SK-N-SH treated with all-trans-retinoic acid at 6 μM for 48 hours (cell line): ENCODE measurements around the gene RAB41.

Experiments used
- ATAC-seq: fragments of 200-7000 bp; cut with Tn5 transposase; 3 replicates; pipeline ENCODE4 v1.9.1; 2020; ENCODE audit warnings: mild to moderate bottlenecking, moderate library complexity
- ARNTL ChIP-seq: fragments of 450-650 bp; formaldehyde crosslinking; IDR thresholded peaks from 2 replicates; pipeline ENCODE4 v1.5.0; 2020; ENCODE audit warnings: low read depth, mild to moderate bottlenecking, moderate library complexity, borderline replicate concordance
- BACH2 ChIP-seq: fragments of 250-450 bp; sonication (Bioruptor Pico); IDR thresholded peaks from 2 replicates; pipeline ENCODE4 v1.9.0; 2021; ENCODE audit warnings: mild to moderate bottlenecking, borderline replicate concordance
- CREB5 ChIP-seq: fragments of 250-450 bp; sonication (Bioruptor Pico); IDR thresholded peaks from 2 replicates; pipeline ENCODE4 v1.5.1; 2020; ENCODE audit warnings: low read depth, mild to moderate bottlenecking, moderate library complexity
- CSDC2 ChIP-seq: fragments of 250-450 bp; sonication (Bioruptor Pico); IDR thresholded peaks from 2 replicates; pipeline ENCODE4 v1.5.0; 2020; ENCODE audit warnings: mild to moderate bottlenecking, moderate library complexity
- CSRNP3 ChIP-seq: fragments of 250-450 bp; sonication (Bioruptor Pico); IDR thresholded peaks from 2 replicates; pipeline ENCODE4 v1.5.1; 2021; ENCODE audit warnings: mild to moderate bottlenecking, moderate library complexity
- ESRRG ChIP-seq: fragments of 250-450 bp; sonication (Bioruptor Pico); IDR thresholded peaks from 2 replicates; pipeline ENCODE4 v1.6.1; 2021; ENCODE audit warnings: mild to moderate bottlenecking
- GLIS3 ChIP-seq: fragments of 250-450 bp; sonication (Bioruptor Pico); IDR thresholded peaks from 2 replicates; pipeline ENCODE4 v1.5.0; 2020; ENCODE audit warnings: mild to moderate bottlenecking, moderate library complexity
- ISL1 ChIP-seq: fragments of 250-450 bp; sonication (Bioruptor Pico); IDR thresholded peaks from 2 replicates; pipeline ENCODE4 v2.1.2; 2022; ENCODE audit warnings: mild to moderate bottlenecking, moderate library complexity
- OSR1 ChIP-seq: fragments of 250-450 bp; sonication (Bioruptor Pico); IDR thresholded peaks from 2 replicates; pipeline ENCODE4 v1.8.0; 2022; ENCODE audit warnings: moderate library complexity, mild to moderate bottlenecking, inconsistent platforms
- PATZ1 ChIP-seq: fragments of 250-450 bp; sonication (Bioruptor Pico); IDR thresholded peaks from 2 replicates; pipeline ENCODE4 v1.8.0; 2020; ENCODE audit warnings: mild to moderate bottlenecking, moderate library complexity, borderline replicate concordance
- POU6F1 ChIP-seq: fragments of 250-450 bp; sonication (Bioruptor Pico); IDR thresholded peaks from 2 replicates; pipeline ENCODE4 v1.8.0; 2021; ENCODE audit warnings: low read depth, mild to moderate bottlenecking, moderate library complexity, borderline replicate concordance
- PPARA ChIP-seq: fragments of 250-450 bp; sonication (Bioruptor Pico); IDR thresholded peaks from 2 replicates; pipeline ENCODE4 v1.5.0; 2020; ENCODE audit warnings: mild to moderate bottlenecking, borderline replicate concordance
- RARB ChIP-seq: fragments of 250-450 bp; sonication (Bioruptor Pico); IDR thresholded peaks from 2 replicates; pipeline ENCODE4 v1.8.0; 2021; ENCODE audit warnings: mild to moderate bottlenecking, moderate library complexity
- SNAI2 ChIP-seq: fragments of 250-450 bp; sonication (Bioruptor Pico); IDR thresholded peaks from 2 replicates; pipeline ENCODE4 v1.5.0; 2020; ENCODE audit warnings: mild to moderate bottlenecking, moderate library complexity
- TCF4 ChIP-seq: fragments of 250-450 bp; sonication (Bioruptor Pico); IDR thresholded peaks from 2 replicates; pipeline ENCODE4 v1.8.0; 2021; ENCODE audit warnings: mild to moderate bottlenecking, moderate library complexity, borderline replicate concordance
- TOX ChIP-seq: fragments of 250-450 bp; sonication (Bioruptor Pico); IDR thresholded peaks from 2 replicates; pipeline ENCODE4 v1.8.0; 2021; ENCODE audit warnings: mild to moderate bottlenecking, moderate library complexity, borderline replicate concordance
- TSHZ2 ChIP-seq: fragments of 250-450 bp; sonication (Bioruptor Pico); IDR thresholded peaks from 2 replicates; pipeline ENCODE4 v1.5.0; 2020; ENCODE audit warnings: mild to moderate bottlenecking, moderate library complexity
- ZC3H10 ChIP-seq: fragments of 250-450 bp; sonication (Bioruptor Pico); IDR thresholded peaks from 2 replicates; pipeline ENCODE4 v1.5.1; 2021; ENCODE audit warnings: mild to moderate bottlenecking, moderate library complexity
- ZFP3 ChIP-seq: fragments of 250-450 bp; sonication (Bioruptor Pico); IDR thresholded peaks from 2 replicates; pipeline ENCODE4 v1.5.0; 2020; ENCODE audit warnings: mild to moderate bottlenecking, moderate library complexity
- ZFP30 ChIP-seq: fragments of 450-650 bp; formaldehyde crosslinking; IDR thresholded peaks from 2 replicates; pipeline ENCODE4 v1.5.0; 2022; ENCODE audit warnings: mild to moderate bottlenecking, moderate library complexity
- ZNF565 ChIP-seq: fragments of 450-650 bp; formaldehyde crosslinking; conservative IDR thresholded peaks from 2 replicates; pipeline ENCODE4 v1.5.0; 2020; ENCODE audit warnings: low read depth, mild to moderate bottlenecking, moderate library complexity
- ZNF70 ChIP-seq: fragments of 450-650 bp; formaldehyde crosslinking; IDR thresholded peaks from 2 replicates; pipeline ENCODE4 v1.5.0; 2020; ENCODE audit warnings: mild to moderate bottlenecking, moderate library complexity
- ZNF8 ChIP-seq: fragments of 450-650 bp; formaldehyde crosslinking; IDR thresholded peaks from 2 replicates; pipeline ENCODE4 v1.5.0; 2020; ENCODE audit warnings: mild to moderate bottlenecking, moderate library complexity

RAB41 gene

GRCh38 chrX:70301716-70302115 lies 19.7 kb downstream of the RAB41 start:
- TF ChIP-seq BACH2 (no peak), CSRNP3 (CRISPR knock-in tag) (no peak), TSHZ2 (CRISPR knock-in tag) (no peak), ZFP3 (CRISPR knock-in tag) (no peak), CREB5 (CRISPR knock-in tag) (no peak), ARNTL (CRISPR knock-in tag) (no peak), RARB (CRISPR knock-in tag) (no peak), OSR1 (CRISPR knock-in tag) (no peak), SNAI2 (no peak), POU6F1 (no peak), ZNF565 (no peak), ISL1 (CRISPR knock-in tag) (no peak), ZFP30 (no peak), PATZ1 (CRISPR knock-in tag) (no peak), TCF4 (no peak)
- ATAC-seq = peak; percentile 94

GRCh38 chrX:70313503-70313902 lies 31.5 kb downstream of the RAB41 start:
- ATAC-seq = peak; percentile 60; the same call in 2 of the 3 replicates
- TF ChIP-seq ZFP30 (no peak), ZNF70 (CRISPR knock-in tag) (no peak), OSR1 (CRISPR knock-in tag) (no peak), TCF4 (no peak), ZC3H10 (CRISPR knock-in tag) (no peak), TOX (CRISPR knock-in tag) (no peak), PATZ1 (CRISPR knock-in tag) (no peak), PPARA (no peak), SNAI2 (no peak), ISL1 (CRISPR knock-in tag) (no peak), ZNF8 (no peak), CSDC2 (CRISPR knock-in tag) (no peak), ARNTL (CRISPR knock-in tag) (no peak), CSRNP3 (CRISPR knock-in tag) (no peak), RARB (CRISPR knock-in tag) (no peak), ZFP3 (CRISPR knock-in tag) (no peak), ZNF565 (no peak), ESRRG (CRISPR knock-in tag) (no peak), CREB5 (CRISPR knock-in tag) (no peak), GLIS3 (CRISPR knock-in tag) (no peak)
